SHP77 (cell line): ENCODE measurements around the gene PXMP2.

Experiments
- DNase-seq, 2 experiments: peaks; one replicate each; lab custom pipeline; 2025; lab: John Stamatoyannopoulos, UW

Gene PXMP2

DNA sequence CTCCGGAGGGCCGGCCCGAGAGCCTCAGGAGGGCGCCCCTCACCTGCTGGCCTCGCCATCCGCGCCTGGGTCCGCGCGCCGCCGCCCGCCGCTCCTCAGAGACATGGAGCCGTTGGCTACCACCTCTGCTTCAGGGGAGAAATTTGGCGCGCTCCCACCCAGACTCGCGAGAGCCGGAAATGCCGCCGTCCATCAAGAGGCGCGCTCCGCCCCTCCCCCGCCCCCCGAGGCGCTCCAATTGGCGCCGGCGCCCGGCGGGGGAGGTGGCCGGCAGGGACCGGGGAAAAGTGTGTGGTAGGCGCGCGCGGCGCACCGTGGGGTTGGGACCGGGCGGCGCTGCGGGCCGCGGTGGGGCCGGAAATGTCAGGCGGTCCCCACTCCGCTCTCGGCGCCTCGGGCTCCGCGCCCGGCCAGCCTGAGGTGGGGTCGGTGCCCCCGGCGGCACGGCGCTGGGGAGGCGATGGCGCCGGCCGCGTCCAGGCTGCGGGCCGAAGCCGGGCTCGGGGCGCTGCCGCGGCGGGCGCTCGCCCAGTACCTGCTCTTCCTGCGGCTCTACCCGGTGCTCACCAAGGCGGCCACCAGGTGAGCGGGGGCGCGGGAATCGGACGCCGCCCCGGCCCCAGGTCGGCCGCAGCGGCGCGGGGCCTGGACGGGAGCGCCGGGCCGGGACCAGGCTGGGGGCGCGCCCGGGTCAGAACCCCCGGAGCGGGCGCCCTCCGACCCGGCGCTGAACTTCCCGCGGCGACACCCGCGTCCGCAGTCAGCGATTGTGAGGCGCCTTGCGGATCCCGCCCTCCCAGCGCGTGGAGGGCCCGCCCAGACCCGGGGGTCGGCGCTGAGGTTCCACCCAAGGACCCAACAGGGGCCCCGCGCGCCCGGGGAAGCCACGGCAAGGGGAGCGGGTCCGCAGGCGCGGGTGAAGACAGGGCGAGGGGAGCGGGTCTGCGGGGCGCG, at the start of gene PXMP2, which contains the start of gene POLE:
TSS of gene PXMP2 (plus strand) at position 377 of the 954 bp plus-strand sequence. CDS start at position 461, 84 bp downstream.
TSS of gene POLE (minus strand) at position 132 of the 954 bp plus-strand sequence. CDS start at position 105, 27 bp downstream.
- DNase-seq, result peak; percentile 96 to 98

- DNase-seq, result no peak
Observed at GRCh38 chr12:132637811-132638210, 49.6 kb upstream of the PXMP2 start.

GRCh38 chr12:132638541-132639408, 48.6 kb upstream of the PXMP2 start:
- peak; percentile 23 to 34 for DNase-seq

DNA sequence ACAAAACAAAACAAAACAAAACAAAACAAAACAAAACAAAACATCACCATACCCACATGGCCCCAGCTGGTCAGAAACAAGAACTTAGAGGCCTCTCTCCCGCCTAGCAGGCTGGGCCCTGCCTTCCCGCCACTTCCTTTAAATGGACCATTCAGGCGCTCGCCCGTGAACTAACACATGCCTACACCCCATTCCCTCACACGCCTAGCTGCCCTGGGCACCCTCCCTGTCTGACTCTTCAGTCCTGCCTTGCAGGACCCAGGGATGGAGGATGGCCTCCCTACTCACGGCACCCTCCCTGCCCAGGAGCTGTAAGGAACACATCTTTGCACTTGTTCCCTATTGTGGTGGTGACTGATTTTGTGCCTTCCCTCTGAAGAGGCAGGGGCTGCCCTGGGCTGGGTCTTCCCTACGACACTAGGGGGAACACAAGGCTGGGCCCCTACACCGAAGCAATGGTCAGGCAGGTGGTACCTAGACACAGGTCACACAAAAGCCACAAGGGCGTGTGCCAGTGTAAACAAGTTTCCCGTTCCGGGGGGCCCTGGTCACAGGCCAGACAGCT, 47.3 kb upstream of the PXMP2 start:
- DNase-seq, result no peak

DNA sequence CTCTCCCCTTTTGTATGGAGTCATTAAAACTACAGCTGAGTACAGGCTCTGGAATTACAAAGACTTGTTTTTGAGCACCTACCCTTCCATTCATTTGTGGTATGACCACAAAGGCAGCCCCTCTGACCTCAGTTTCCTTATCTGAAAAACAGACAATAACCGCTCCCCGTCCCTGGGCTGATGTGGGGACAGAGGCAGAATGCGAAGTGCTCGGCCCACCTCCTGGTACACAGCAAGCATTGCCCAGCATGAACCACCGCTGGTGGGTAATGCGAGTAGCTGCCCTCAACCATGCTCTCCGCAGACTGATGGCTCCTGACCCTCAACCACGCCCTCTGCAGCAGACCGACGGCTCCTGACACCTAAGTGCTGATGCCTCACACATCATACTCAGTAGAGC, 46.5 kb upstream of the PXMP2 start:
- no peak for DNase-seq

DNA sequence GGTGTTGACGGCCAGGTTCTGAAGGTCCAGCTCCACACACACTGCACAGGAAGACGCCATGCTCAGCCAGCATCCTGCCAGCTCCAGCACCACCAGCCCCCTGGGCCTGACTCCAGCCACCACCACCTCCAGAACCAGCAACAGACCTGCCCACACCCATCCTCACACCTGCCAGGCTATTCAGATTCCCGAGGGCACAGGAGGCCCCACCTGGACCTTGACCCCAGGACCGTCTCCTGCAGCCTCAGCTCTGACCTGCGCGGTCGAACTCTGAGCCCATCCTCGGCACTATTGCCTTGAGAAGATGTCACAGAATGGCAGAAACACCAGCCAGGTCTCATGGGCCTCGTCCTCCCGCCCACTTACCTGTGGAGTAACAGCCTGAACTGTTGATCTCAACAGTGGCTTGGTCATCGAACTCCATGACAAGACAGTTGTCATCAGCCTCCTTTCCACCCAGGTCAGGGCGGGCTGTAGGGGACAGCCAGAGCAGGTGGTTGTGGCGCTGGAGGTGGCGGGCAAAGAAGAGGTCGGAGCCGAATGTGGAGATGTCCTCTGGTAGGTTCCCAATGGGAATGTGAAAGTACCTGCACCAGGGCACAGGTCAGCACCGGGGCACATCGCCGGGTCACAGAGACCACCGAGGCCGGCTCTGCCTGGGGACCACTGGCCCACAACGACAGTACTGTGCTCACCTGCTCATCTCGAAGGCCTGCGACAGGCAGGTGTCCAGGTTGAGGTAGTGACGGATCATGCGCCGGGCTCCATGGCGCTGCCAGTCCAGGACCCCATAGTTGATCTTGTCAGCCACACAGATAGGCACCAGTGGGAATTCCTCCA, 45.4 kb upstream of the PXMP2 start:
- DNase-seq, result no peak

GRCh38 chr12:132642846-132643835, 44.2 kb upstream of the PXMP2 start:
- DNase-seq, result no peak

GRCh38 chr12:132646850-132647249, 40.5 kb upstream of the PXMP2 start:
- no peak for DNase-seq

- no peak for DNase-seq
Observed at GRCh38 chr12:132647858-132648257, 39.5 kb upstream of the PXMP2 start.

- DNase-seq, result no peak
Observed at GRCh38 chr12:132648616-132649225, 38.7 kb upstream of the PXMP2 start.

- no peak for DNase-seq
Observed at GRCh38 chr12:132649226-132649945, 38.0 kb upstream of the PXMP2 start.

DNA sequence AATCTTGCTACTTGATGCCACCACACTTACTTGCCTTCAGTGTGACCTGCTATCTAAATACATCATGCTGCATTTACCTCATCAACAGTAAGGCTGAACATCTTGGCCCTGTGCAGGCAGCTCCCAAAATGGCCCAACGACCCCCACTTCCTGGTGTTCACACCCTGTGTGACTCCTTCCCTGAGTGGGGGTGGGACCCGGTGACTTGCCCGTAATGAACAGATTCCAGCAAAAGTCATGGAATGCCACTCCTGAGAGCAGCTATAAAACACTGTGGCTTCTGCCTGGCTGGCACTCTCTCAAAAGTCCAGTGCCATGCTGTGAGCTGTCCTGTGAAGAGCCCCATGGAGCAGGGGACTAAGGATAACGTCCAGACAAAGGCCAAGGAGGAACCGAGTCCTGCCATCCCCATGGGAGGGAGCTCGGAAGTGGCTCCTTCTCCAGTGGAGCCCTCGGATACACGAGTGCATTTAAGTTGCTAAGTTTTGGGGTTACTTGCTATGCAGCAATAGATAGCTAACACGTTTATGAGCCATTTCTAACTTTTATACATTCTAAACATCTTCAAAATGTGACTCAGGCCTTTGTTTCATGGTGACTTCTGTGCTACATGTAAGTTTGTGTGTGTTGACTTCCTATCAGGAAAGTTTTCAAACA, 35.8 kb upstream of the PXMP2 start:
- DNase-seq, result no peak

- no peak for DNase-seq
Observed at GRCh38 chr12:132653567-132654290, 33.7 kb upstream of the PXMP2 start.

- no peak for DNase-seq
Observed at GRCh38 chr12:132657004-132657727, 30.2 kb upstream of the PXMP2 start.

DNA sequence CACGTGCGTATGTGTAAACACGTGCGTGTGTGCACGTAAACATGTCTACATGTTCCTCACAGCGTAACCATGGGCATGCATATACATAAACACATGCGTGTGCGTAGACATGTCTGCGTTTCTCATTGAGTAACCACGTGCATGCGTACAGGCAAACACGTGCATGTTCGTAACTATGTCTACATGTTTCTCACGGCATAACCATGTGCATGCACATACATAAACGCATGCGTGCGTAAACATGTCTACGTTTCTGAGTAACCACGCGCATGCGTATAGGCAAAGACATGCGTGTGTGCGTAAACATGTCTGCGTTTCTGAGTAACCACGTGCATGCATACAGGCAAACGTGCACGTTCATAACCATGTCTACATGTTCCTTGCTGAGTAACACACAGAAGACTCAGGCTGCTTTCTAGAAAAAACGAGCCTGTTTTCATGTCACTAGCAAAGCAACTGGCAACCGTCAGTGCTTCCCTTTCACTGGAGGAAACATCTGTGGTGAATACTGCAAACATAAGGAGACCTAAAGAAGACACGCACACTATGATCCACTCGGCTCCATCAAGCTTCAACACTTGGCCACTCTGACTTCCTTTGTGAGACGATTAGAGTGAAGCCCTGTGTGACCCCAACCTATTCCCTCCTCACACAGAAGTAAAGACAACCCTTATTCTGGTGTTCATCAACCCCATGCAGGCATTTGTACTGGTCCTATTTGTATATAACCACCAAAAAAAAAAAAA, 29.1 kb upstream of the PXMP2 start:
- no peak for DNase-seq

GRCh38 chr12:132659146-132659545, 28.2 kb upstream of the PXMP2 start:
- no peak for DNase-seq
